Measurements from ENCODE around the gene METTL25.
A peak's percentile ranks its signal among the peaks of the same experiment; 100 is the strongest.

METTL25 gene

DNA sequence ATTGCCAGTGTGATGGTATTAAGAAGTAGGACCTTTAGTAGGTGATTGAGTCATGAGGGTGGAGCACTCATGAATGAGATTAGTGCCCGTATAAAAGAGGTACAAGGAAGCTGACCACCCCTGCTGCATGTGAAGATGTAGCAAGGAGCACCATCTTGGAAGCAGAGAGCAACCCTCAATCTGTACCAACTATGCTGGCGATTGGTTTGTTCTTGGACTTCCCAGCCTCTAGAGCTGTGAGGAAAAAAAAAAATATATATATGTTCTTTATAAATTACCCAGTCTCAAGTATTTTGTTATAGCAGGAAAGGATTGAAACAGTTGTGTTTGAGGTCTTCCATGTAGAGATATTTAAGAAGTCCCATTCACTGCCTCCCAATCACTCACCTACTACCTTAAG is 16.9 kb downstream of the METTL25 start:
- DNase-seq = no peak
- Histone ChIP-seq H3K4me1 (ENCODE audit: low read length) (no peaks in the 10 kb centered on the region), H3K4me2 (ENCODE audit: low read depth, low read length) (no peak overlapping the region), H3K27ac (ENCODE audit: low read length) (no peak overlapping the region), H3K79me2 (ENCODE audit: low read length) (no peaks in the 10 kb centered on the region), H3K9me3 (replicated peaks; ENCODE audit: insufficient read depth, low read length) (no peaks in the 10 kb centered on the region), H4K20me1 (ENCODE audit: insufficient read depth, low read length) (no peaks in the 10 kb centered on the region), H2AFZ (ENCODE audit: low read length) (no peak overlapping the region), H3K4me3 (ENCODE audit: low read length) (no peak overlapping the region), H3K9ac (ENCODE audit: low read length) (no peak overlapping the region), H3K9me2 (replicated peaks; ENCODE audit: insufficient read depth, low read length) (no peaks in the 10 kb centered on the region), H3K36me3 (replicated peaks; ENCODE audit: insufficient read depth, low read length) (no peaks in the 10 kb centered on the region), H3K27me3 (replicated peaks; ENCODE audit: insufficient read depth, low read length) (no peaks in the 10 kb centered on the region), H3F3A (ENCODE audit: insufficient read depth, low read length) (no peaks in the 10 kb centered on the region)
- TF ChIP-seq EZH2phosphoT487 (IDR thresholded peaks at IDR 0.05; ENCODE audit: low read length) (no peak), CTCF (IDR thresholded peaks at IDR 0.05; ENCODE audit: low read length) (no peak), EZH2 (optimal IDR thresholded peaks at IDR 0.05; ENCODE audit: low read depth, low read length) (no peak)

DNA sequence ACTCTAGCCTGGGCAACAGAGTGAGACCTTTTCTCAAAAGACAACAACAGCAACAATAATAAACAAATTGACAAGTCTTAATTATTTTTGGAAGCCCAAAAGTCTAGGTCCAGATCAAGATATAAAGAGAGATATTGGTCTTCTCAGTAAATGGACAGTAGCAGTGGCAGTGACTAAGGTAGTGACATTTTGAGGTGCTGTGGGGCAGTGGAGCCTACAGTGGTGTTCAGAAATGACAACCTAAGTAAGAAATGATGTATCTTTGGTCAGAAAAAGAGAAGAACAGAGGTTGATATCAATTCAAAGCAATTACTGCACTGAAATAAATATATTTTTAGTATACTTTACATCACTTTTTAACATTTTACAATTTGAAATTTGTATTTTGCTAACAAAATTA is 20.7 kb downstream of the METTL25 start:
- no peak overlapping the region for H3K4me3 ChIP-seq (ENCODE audit: low read length)
- H3F3A ChIP-seq (ENCODE audit: insufficient read depth, low read length) = no peaks in the 10 kb centered on the region
- no peaks in the 10 kb centered on the region for H3K36me3 ChIP-seq (replicated peaks; ENCODE audit: insufficient read depth, low read length)
- no peaks in the 10 kb centered on the region for H3K9me2 ChIP-seq (replicated peaks; ENCODE audit: insufficient read depth, low read length)
- no peak for DNase-seq
- no peaks in the 10 kb centered on the region for H3K9me3 ChIP-seq (replicated peaks; ENCODE audit: insufficient read depth, low read length)
- H3K4me2 ChIP-seq (ENCODE audit: low read depth, low read length) = no peak overlapping the region
- no peaks in the 10 kb centered on the region for H3K4me1 ChIP-seq (ENCODE audit: low read length)
- no peak overlapping the region for H3K9ac ChIP-seq (ENCODE audit: low read length)
- H4K20me1 ChIP-seq (ENCODE audit: insufficient read depth, low read length) = no peaks in the 10 kb centered on the region
- no peak overlapping the region for H2AFZ ChIP-seq (ENCODE audit: low read length)
- TF ChIP-seq CTCF (IDR thresholded peaks at IDR 0.05; ENCODE audit: low read length) (no peak), EZH2phosphoT487 (IDR thresholded peaks at IDR 0.05; ENCODE audit: low read length) (no peak), EZH2 (optimal IDR thresholded peaks at IDR 0.05; ENCODE audit: low read depth, low read length) (no peak)
- no peaks in the 10 kb centered on the region for H3K27me3 ChIP-seq (replicated peaks; ENCODE audit: insufficient read depth, low read length)
- no peak overlapping the region for H3K27ac ChIP-seq (ENCODE audit: low read length)
- no peaks in the 10 kb centered on the region for H3K79me2 ChIP-seq (ENCODE audit: low read length)

DNA sequence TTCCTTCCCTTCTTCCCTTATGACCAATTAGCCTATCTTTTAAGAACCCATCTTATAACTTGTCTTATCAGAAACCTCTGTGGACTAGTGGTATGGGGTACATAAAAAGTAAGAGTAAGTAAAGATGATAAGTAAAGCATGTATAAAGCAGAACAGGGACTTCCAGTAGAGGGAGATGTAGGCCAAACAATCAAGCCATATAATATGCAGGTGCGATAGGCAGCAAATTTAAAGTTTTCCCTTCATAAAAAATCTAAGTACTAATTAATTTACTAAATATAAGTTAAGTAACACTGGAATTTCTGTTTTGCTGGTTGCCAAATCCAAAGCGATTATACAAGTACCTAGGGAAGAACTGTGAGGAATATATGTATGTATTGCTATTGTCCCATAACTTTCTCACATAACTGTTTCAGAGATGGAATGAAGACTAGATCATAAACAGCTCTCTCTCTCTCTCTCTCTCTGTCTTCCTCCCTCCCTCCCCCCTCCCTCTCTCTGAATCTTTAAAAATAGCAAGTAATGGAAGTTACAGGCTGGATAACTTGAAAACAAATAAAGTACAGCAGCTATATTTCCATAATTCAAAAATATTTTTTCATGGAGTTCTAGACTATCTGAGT is 25.7 kb downstream of the METTL25 start:
- no peaks in the 10 kb centered on the region for H3K79me2 ChIP-seq (ENCODE audit: low read length)
- no peaks in the 10 kb centered on the region for H4K20me1 ChIP-seq (ENCODE audit: insufficient read depth, low read length)
- TF ChIP-seq CTCF (IDR thresholded peaks at IDR 0.05; ENCODE audit: low read length) = peak; percentile 22; the same call in 1 of the 2 replicates
- no peak for TF ChIP-seq EZH2phosphoT487 (IDR thresholded peaks at IDR 0.05; ENCODE audit: low read length)
- TF ChIP-seq EZH2 (optimal IDR thresholded peaks at IDR 0.05; ENCODE audit: low read depth, low read length) = no peak
- no peak overlapping the region for H3K4me2 ChIP-seq (ENCODE audit: low read depth, low read length)
- no peaks in the 10 kb centered on the region for H3K4me1 ChIP-seq (ENCODE audit: low read length)
- no peaks in the 10 kb centered on the region for H3K36me3 ChIP-seq (replicated peaks; ENCODE audit: insufficient read depth, low read length)
- H3F3A ChIP-seq (ENCODE audit: insufficient read depth, low read length) = no peaks in the 10 kb centered on the region
- H3K27ac ChIP-seq (ENCODE audit: low read length) = no peak overlapping the region
- H3K9me3 ChIP-seq (replicated peaks; ENCODE audit: insufficient read depth, low read length) = no peaks in the 10 kb centered on the region
- H3K9ac ChIP-seq (ENCODE audit: low read length) = no peak overlapping the region
- no peaks in the 10 kb centered on the region for H3K9me2 ChIP-seq (replicated peaks; ENCODE audit: insufficient read depth, low read length)
- no peak overlapping the region for H3K4me3 ChIP-seq (ENCODE audit: low read length)
- H3K27me3 ChIP-seq (replicated peaks; ENCODE audit: insufficient read depth, low read length) = no peaks in the 10 kb centered on the region
- no peak overlapping the region for H2AFZ ChIP-seq (ENCODE audit: low read length)
- DNase-seq = no peak
